Osteoblast (primary cell): Measurements from ENCODE around the gene CCDC34. TPM values are rescaled to one million over a fixed set of nuclear protein-coding genes. Genes with fewer than 3 reads are reported as not detected.

Experiments
- DNase-seq: peaks from one replicate; pipeline ENCODE4 v3.0.0; 2011; ENCODE audit warnings: low spot score, mixed read lengths; ENCODE audit not compliant: insufficient read length; ENCODE audit errors: missing footprints
- H2AFZ ChIP-seq: 2 replicates; pipeline ENCODE4 v1.6.0; 2011; ENCODE audit warnings: mild to moderate bottlenecking, low read length
- H3K27ac ChIP-seq: 2 replicates; pipeline ENCODE4 v1.5.1; 2011; ENCODE audit warnings: mild to moderate bottlenecking, low read depth, low read length, moderate library complexity
- H3K27me3 ChIP-seq: 2 replicates; pipeline ENCODE4 v1.6.0; 2012; ENCODE audit warnings: mild to moderate bottlenecking, control low read depth, inconsistent platforms, low read length, moderate library complexity; ENCODE audit not compliant: insufficient read depth
- H3K36me3 ChIP-seq: 2 replicates; pipeline ENCODE4 v1.5.1; 2011; ENCODE audit warnings: mild to moderate bottlenecking, low read length, control low read depth, moderate library complexity; ENCODE audit not compliant: insufficient read depth
- H3K4me1 ChIP-seq: 2 replicates; pipeline ENCODE4 v1.5.1; 2011; ENCODE audit warnings: mild to moderate bottlenecking, low read length, control low read depth, moderate library complexity; ENCODE audit not compliant: insufficient read depth
- H3K4me2 ChIP-seq: 2 replicates; pipeline ENCODE4 v1.6.0; 2011; ENCODE audit warnings: mild to moderate bottlenecking, low read length; ENCODE audit not compliant: insufficient read depth
- H3K4me3 ChIP-seq: fragments of 200-600 bp; sonication (generic); 3 replicates; pipeline ENCODE4 v1.5.1; 2012; ENCODE audit warnings: mild to moderate bottlenecking, low read length, inconsistent platforms; ENCODE audit not compliant: insufficient read depth
- H3K79me2 ChIP-seq: 2 replicates; pipeline ENCODE4 v1.6.0; 2012; ENCODE audit warnings: mild to moderate bottlenecking, low read length, control low read depth, inconsistent platforms; ENCODE audit not compliant: insufficient read depth
- H3K9me3 ChIP-seq: 2 replicates; pipeline ENCODE4 v1.5.1; 2011; ENCODE audit warnings: low read depth, low read length, control low read depth
- H4K20me1 ChIP-seq: 2 replicates; pipeline ENCODE4 v1.6.0; 2012; ENCODE audit warnings: mild to moderate bottlenecking, low read length, control low read depth; ENCODE audit not compliant: insufficient read depth
- CTCF ChIP-seq: IDR thresholded peaks from 2 replicates; pipeline ENCODE4 v1.5.1; 2011; ENCODE audit warnings: mild to moderate bottlenecking, low read depth, low read length, moderate library complexity; ENCODE audit errors: extremely low read depth
- total RNA-seq: library from RNA; depleted of rRNA; stranded (reverse); fragments of >200 nt; gene quantifications from 2 replicates; pipeline ENCODE4 v1.2.3, GENCODE V29; 2012

CCDC34 gene
- total RNA-seq, 1 donor = 3.6 TPM

- H3K4me3 ChIP-seq = no peak overlapping the region
- no peaks in the 10 kb centered on the region for H3K36me3 ChIP-seq
- H4K20me1 ChIP-seq = no peaks in the 10 kb centered on the region
- DNase-seq = no peak
- H3K27ac ChIP-seq = no peak overlapping the region
- TF ChIP-seq CTCF = no peak
- H3K4me1 ChIP-seq = no peaks in the 10 kb centered on the region
- H2AFZ ChIP-seq = no peak overlapping the region
- H3K4me2 ChIP-seq = no peak overlapping the region
- H3K9me3 ChIP-seq = no peaks in the 10 kb centered on the region
- H3K27me3 ChIP-seq = no peaks in the 10 kb centered on the region
- peaks cover 24% of the 10 kb centered on the region for H3K79me2 ChIP-seq
Observed at GRCh38 chr11:27409742-27410141, 46.7 kb upstream of the CCDC34 start.

GRCh38 chr11:27409049-27409448 lies 46.0 kb upstream of the CCDC34 start:
- DNase-seq = no peak
- Histone ChIP-seq H3K9me3 (no peaks in the 10 kb centered on the region), H3K79me2 (peaks cover 19% of the 10 kb centered on the region), H3K27me3 (no peaks in the 10 kb centered on the region), H3K36me3 (no peaks in the 10 kb centered on the region), H2AFZ (no peak overlapping the region), H3K4me3 (no peak overlapping the region), H3K4me2 (no peak overlapping the region), H4K20me1 (no peaks in the 10 kb centered on the region), H3K4me1 (no peaks in the 10 kb centered on the region), H3K27ac (no peak overlapping the region)
- no peak for TF ChIP-seq CTCF

GRCh38 chr11:27408246-27408800 lies 45.3 kb upstream of the CCDC34 start:
- no peak overlapping the region for H2AFZ ChIP-seq
- H3K4me1 ChIP-seq = no peaks in the 10 kb centered on the region
- no peak for TF ChIP-seq CTCF
- H3K79me2 ChIP-seq = peaks cover 12% of the 10 kb centered on the region
- no peaks in the 10 kb centered on the region for H4K20me1 ChIP-seq
- no peaks in the 10 kb centered on the region for H3K9me3 ChIP-seq
- no peak overlapping the region for H3K4me3 ChIP-seq
- DNase-seq = no peak
- no peak overlapping the region for H3K4me2 ChIP-seq
- H3K27me3 ChIP-seq = no peaks in the 10 kb centered on the region
- H3K27ac ChIP-seq = no peak overlapping the region
- H3K36me3 ChIP-seq = no peaks in the 10 kb centered on the region

DNA sequence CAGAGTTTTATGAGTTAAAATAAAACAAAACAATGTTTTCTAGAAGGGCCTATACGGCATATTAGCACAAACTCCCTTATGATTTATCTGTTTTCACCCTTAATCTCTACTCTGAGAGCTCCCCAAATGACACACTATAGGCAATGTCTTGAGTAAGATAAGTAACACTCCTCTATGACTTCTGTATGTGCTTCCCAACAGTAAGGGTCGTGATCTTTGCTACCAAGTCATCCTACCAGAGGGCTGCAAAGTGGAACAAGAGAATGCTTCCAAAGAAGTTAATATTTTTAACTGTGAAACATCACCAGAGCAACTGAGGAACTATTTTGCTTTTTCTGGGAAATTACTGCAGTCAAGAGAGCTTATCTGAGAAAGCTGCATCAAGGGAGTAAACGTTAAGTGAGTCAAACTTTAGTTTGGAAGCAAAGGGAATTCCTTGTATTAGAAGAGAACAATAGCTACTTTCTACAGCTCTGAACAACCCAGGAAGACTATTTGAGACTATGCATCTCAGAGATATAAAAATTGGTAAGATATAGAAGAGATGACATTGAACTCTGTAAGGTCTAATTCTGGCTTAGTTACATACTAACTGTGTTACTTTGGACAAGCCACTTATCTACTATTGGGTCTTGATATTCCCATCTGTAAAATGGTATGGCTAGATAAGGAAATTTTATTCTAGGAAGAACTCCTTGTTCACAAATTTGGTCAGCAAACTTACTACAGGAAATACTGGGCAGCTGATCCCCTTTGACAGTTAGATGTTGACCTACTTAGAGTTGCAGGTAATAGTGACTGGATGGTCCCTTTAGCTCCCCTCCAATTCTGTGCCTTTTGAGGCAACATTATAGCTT lies 43.7 kb upstream of the CCDC34 start:
- Histone ChIP-seq H4K20me1 (no peaks in the 10 kb centered on the region), H3K4me3 (no peak overlapping the region), H3K36me3 (no peaks in the 10 kb centered on the region), H2AFZ (no peak overlapping the region), H3K27ac (no peak overlapping the region), H3K4me2 (no peak overlapping the region), H3K4me1 (peaks cover 5% of the 10 kb centered on the region), H3K27me3 (no peaks in the 10 kb centered on the region), H3K9me3 (no peaks in the 10 kb centered on the region), H3K79me2 (peaks cover 3% of the 10 kb centered on the region)
- TF ChIP-seq CTCF = no peak
- peak; percentile 68 for DNase-seq
